OCI-LY1 (cell line): Measurements from ENCODE around the gene HIVEP1.

Experiments used
- EZH2 ChIP-seq: fragments of 200-600 bp; sonication (generic), shearing (Covaris generic); IDR thresholded peaks from 2 replicates; pipeline ENCODE4 v1.8.0; 2017; ENCODE audit warnings: borderline replicate concordance, mixed run types, mild to moderate bottlenecking, antibody characterized with exemption, low read length, moderate library complexity, mixed read lengths
- TF ChIP-seq, protein P1 (sequence below): fragments of 200-600 bp; sonication (generic), shearing (Covaris generic); IDR thresholded peaks from 2 replicates; pipeline ENCODE4 v1.5.1; 2017; ENCODE audit warnings: mild to moderate bottlenecking, antibody characterized with exemption, low read length, moderate library complexity, mixed read lengths

GRCh38 chr6:12060780-12061609 is 48.9 kb downstream of the HIVEP1 start:
- TF ChIP-seq, protein P1, sequence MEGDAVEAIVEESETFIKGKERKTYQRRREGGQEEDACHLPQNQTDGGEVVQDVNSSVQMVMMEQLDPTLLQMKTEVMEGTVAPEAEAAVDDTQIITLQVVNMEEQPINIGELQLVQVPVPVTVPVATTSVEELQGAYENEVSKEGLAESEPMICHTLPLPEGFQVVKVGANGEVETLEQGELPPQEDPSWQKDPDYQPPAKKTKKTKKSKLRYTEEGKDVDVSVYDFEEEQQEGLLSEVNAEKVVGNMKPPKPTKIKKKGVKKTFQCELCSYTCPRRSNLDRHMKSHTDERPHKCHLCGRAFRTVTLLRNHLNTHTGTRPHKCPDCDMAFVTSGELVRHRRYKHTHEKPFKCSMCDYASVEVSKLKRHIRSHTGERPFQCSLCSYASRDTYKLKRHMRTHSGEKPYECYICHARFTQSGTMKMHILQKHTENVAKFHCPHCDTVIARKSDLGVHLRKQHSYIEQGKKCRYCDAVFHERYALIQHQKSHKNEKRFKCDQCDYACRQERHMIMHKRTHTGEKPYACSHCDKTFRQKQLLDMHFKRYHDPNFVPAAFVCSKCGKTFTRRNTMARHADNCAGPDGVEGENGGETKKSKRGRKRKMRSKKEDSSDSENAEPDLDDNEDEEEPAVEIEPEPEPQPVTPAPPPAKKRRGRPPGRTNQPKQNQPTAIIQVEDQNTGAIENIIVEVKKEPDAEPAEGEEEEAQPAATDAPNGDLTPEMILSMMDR: no peak
- TF ChIP-seq EZH2: no peak
